Adipose tissue (tissue), 3 donors: ENCODE measurements around the gene ZNF134. TPM values are rescaled to one million over a fixed set of nuclear protein-coding genes. Genes with fewer than 3 reads are reported as not detected.

Experiments used
- H3K27ac ChIP-seq: one replicate; pipeline ENCODE4 v1.5.1; 2013; ENCODE audit warnings: low read depth, low read length
- WGBS, 3 donors: extraction: QIAGEN DNeasy Blood & Tissue Kit; methylation state at CpG; one replicate each; pipeline ENCODE4 v1.1.7; 2013; 5-methylcytosine and 5-hydroxymethylcytosine counted together
- polyA plus RNA-seq, 3 donors: library from polyadenylated mRNA; stranded (reverse); fragments of 200-250 nt; gene quantifications; one replicate each; pipeline ENCODE4 v1.2.3, GENCODE V29; 2013
- donor health status: healthy with polysubstance abuse.
- donor health status: Bipolar disorder and iron deficiency.
- donor health status: healthy.

Gene ZNF134
- 1 to 10 TPM; 3.3 to 7.0 (median 4.7) TPM for polyA plus RNA-seq

GRCh38 chr19:57613941-57614743 is at the start of gene ZNF134:
Gene ZNF134 (plus strand): TSS chr19:57614242. CDS start chr19:57619469, 5,227 bp downstream.
- H3K27ac ChIP-seq = no peak within 1 kb of the TSS
- 2% methylated on average over 61 to 64 of the region's 64 CpGs for WGBS, 3 donors

GRCh38 chr19:57566396-57567265 is 47.4 kb upstream of the ZNF134 start:
- 57 to 60% (median 58%) methylated on average over 7 of the region's 7 CpGs for WGBS, 3 donors

GRCh38 chr19:57570707-57571106 is 43.3 kb upstream of the ZNF134 start:
- no peak overlapping the region for H3K27ac ChIP-seq

More at GRCh38 chr19:57566396-57567265, 47.4 kb upstream of the ZNF134 start:
- H3K27ac ChIP-seq = no peak overlapping the region

- H3K27ac ChIP-seq = no peak overlapping the region
- WGBS, 3 donors = 97 to 99% (median 98%) methylated on average over 3 of the region's 3 CpGs
Observed at GRCh38 chr19:57572415-57572947, 41.6 kb upstream of the ZNF134 start.

GRCh38 chr19:57576661-57577060 is 37.4 kb upstream of the ZNF134 start:
- H3K27ac ChIP-seq = no peak overlapping the region

- no peak within 1 kb of the TSS for H3K27ac ChIP-seq
- WGBS, 3 donors = 0 to 1% (median 0%) methylated on average over 51 to 62 of the region's 62 CpGs
Observed at GRCh38 chr19:57578487-57579205, 35.4 kb upstream of the ZNF134 start, which contains the start of gene ZNF416. Gene ZNF416 (minus strand): TSS chr19:57578911. CDS start chr19:57578704, 207 bp downstream.

- 29 to 39% (median 39%) methylated on average over 21 of the region's 21 CpGs for WGBS, 3 donors
- H3K27ac ChIP-seq = no peak overlapping the region
Observed at GRCh38 chr19:57583104-57583520, 30.9 kb upstream of the ZNF134 start.

- no peak within 1 kb of the TSS for H3K27ac ChIP-seq
- WGBS, 3 donors = 1 to 3% (median 1%) methylated on average over 76 of the region's 76 CpGs
Observed at GRCh38 chr19:57583521-57584416, 30.3 kb upstream of the ZNF134 start, which contains the start of gene ZIK1. Gene ZIK1 (plus strand): TSS chr19:57584145. CDS start chr19:57584357, 212 bp downstream.

- no peak overlapping the region for H3K27ac ChIP-seq
- 90 to 100% (median 96%) methylated on average over 1 of the region's 1 CpG for WGBS, 3 donors
Observed at GRCh38 chr19:57587529-57587928, 26.5 kb upstream of the ZNF134 start.

GRCh38 chr19:57599377-57599760 is 14.7 kb upstream of the ZNF134 start:
- no peak overlapping the region for H3K27ac ChIP-seq
- 49 to 56% (median 56%) methylated on average over 8 of the region's 8 CpGs for WGBS, 3 donors

- no peak within 1 kb of the TSS for H3K27ac ChIP-seq
Observed at GRCh38 chr19:57599761-57600383, 14.2 kb upstream of the ZNF134 start, which contains the start of gene ZNF530. Gene ZNF530 (plus strand): TSS chr19:57599885. CDS start chr19:57604346, 4,461 bp downstream.

GRCh38 chr19:57606931-57607330 is 7.1 kb upstream of the ZNF134 start:
- 97 to 98% (median 97%) methylated on average over 5 of the region's 5 CpGs for WGBS, 3 donors
- H3K27ac ChIP-seq = no peak overlapping the region

More at GRCh38 chr19:57599761-57600383, 14.2 kb upstream of the ZNF134 start, which contains the start of gene ZNF530:
- WGBS, 3 donors = 1% methylated on average over 53 of the region's 53 CpGs

- 80 to 82% (median 80%) methylated on average over 4 of the region's 4 CpGs for WGBS, 3 donors
Observed at GRCh38 chr19:57611113-57611512, 2.9 kb upstream of the ZNF134 start.

GRCh38 chr19:57615346-57615745 is 1.3 kb downstream of the ZNF134 start:
- WGBS, 3 donors = 99 to 100% (median 99%) methylated on average over 3 of the region's 3 CpGs
- no peak overlapping the region for H3K27ac ChIP-seq

More at GRCh38 chr19:57611113-57611512, 2.9 kb upstream of the ZNF134 start:
- H3K27ac ChIP-seq = no peak overlapping the region

- WGBS, 3 donors = 98 to 99% (median 98%) methylated on average over 10 of the region's 10 CpGs
Observed at GRCh38 chr19:57620673-57621348, 6.8 kb downstream of the ZNF134 start.

GRCh38 chr19:57623091-57623490 is 9.0 kb downstream of the ZNF134 start:
- H3K27ac ChIP-seq = no peak overlapping the region

More at GRCh38 chr19:57620673-57621348, 6.8 kb downstream of the ZNF134 start:
- H3K27ac ChIP-seq = no peak overlapping the region
